Posterior vena cava (tissue), 2 donors: ENCODE data around the gene LDAH. TPM values are rescaled to one million over a fixed set of nuclear protein-coding genes. Genes with fewer than 3 reads are reported as not detected.

Experiments
- DNase-seq: peaks from one replicate; pipeline ENCODE4 v3.0.0-alpha.2; 2020; ENCODE audit warnings: low spot score
- intact Hi-C, 2 donors: fragments of 100-400 bp; cut with DNase I; formaldehyde crosslinking; loops; one replicate each; pipeline versions ENCODE4 v1.14.1 to v1.14.2; 2022 to 2023
- total RNA-seq, 2 donors: library from RNA; stranded (reverse); fragmentation: NEBNext Ultra II Directional; extraction: Animal tissue kit (Norgen Biotek cat#: 25700); gene quantifications; one replicate each; pipeline ENCODE4 v1.2.1, GENCODE V29; 2021
- donor health status: DM: yes; HTN: yes; CAD: no.
- donor health status: DM: yes; HTN: yes; CAD: no.

Gene LDAH
- total RNA-seq, 2 donors from 2014 or later = 13.6 to 16.9 TPM

- intact Hi-C loops = no loop called here
- no peak for DNase-seq
Measured at GRCh38 chr2:20692081-20692480, 130.8 kb downstream of the LDAH start.

- intact Hi-C loops = no loop called here
- no peak for DNase-seq
Measured at GRCh38 chr2:20691076-20691734, 131.7 kb downstream of the LDAH start.

- intact Hi-C loops = no loop called here
- DNase-seq = no peak
Measured at GRCh38 chr2:20689428-20690264, 133.3 kb downstream of the LDAH start.

- DNase-seq = no peak
- intact Hi-C loops = no loop called here
Measured at GRCh38 chr2:20687260-20687832, 135.6 kb downstream of the LDAH start.

GRCh38 chr2:20684581-20685063, 138.3 kb downstream of the LDAH start:
- no peak for DNase-seq
- intact Hi-C loops = no loop called here

- no peak for DNase-seq
- intact Hi-C loops = no loop called here
Measured at GRCh38 chr2:20682167-20682920, 140.6 kb downstream of the LDAH start.

- intact Hi-C loops = no loop called here
- DNase-seq = no peak
Measured at GRCh38 chr2:20680744-20681375, 142.0 kb downstream of the LDAH start.

GRCh38 chr2:20678780-20679179, 144.1 kb downstream of the LDAH start:
- DNase-seq = no peak
- intact Hi-C loops = no loop called here

GRCh38 chr2:20678086-20678395, 144.9 kb downstream of the LDAH start:
- intact Hi-C loops = no loop called here
- no peak for DNase-seq

- intact Hi-C loops = no loop called here
- no peak for DNase-seq
Measured at GRCh38 chr2:20677301-20678085, 145.4 kb downstream of the LDAH start.

- intact Hi-C loops = no loop called here
- DNase-seq = no peak
Measured at GRCh38 chr2:20676353-20677215, 146.3 kb downstream of the LDAH start.

- peak; percentile 73 for DNase-seq
- intact Hi-C loops = no loop called here
Measured at GRCh38 chr2:20675701-20676352, 147.1 kb downstream of the LDAH start.

- peak; percentile 93 for DNase-seq
- intact Hi-C loops = no loop called here
Measured at GRCh38 chr2:20674974-20675679, 147.8 kb downstream of the LDAH start.

- intact Hi-C loops = no loop called here
- DNase-seq = no peak
Measured at GRCh38 chr2:20674309-20674965, 148.5 kb downstream of the LDAH start.

GRCh38 chr2:20673686-20674308, 149.1 kb downstream of the LDAH start:
- intact Hi-C loops = no loop called here
- peak; percentile 26 for DNase-seq
